Measurements from ENCODE around the gene MAFF. TPM values are rescaled to one million over a fixed set of nuclear protein-coding genes. Genes with fewer than 3 reads are reported as not detected.
"Not testable (repeated sequence)": the region's sequence is repeated elsewhere in the genome, so short reads cannot be mapped to it uniquely, and the experiment has no call there.

MAFF gene
- total and polyA plus RNA-seq, 9 of the 15 experiments (the other 6 are each of a cell fraction or from before 2014, with no cell fraction given), result 0.51 to 8.0 (median 5.4) TPM

DNA sequence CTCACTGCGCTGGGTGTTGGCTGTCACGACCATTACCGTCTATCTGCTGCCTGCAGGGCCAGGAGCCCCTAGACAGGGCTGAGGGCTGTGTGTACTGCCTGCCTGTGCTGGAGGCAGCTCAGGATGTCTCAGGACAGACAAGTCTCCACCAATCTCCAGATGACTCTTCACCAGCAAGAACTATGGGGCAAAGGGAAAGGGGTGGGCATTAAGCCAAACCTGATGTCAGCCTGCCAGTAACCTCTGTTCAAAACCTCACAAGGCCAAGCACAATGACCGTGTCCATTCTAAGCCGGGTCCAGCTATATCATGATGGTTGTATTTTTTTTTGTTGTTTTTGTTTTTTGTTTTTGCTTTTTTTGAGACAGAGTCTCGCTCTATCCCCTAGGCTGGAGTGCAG lies 31.6 kb downstream of the MAFF start:
- Histone ChIP-seq H3K79me2 (ENCODE audit: control insufficient read depth, insufficient read depth, low read length) (no peaks in the 10 kb centered on the region), H3K9ac (ENCODE audit: insufficient read depth in 1 of 2, low read depth in 2 of 2, low read length in 2 of 2) (peak overlapping the region in 1 of 2 experiments; percentile 13; a peak in 1 of 4 replicates), H3K4me3 (no peak overlapping the region), H3K27me3 (ENCODE audit: control insufficient read depth in 2 of 2, insufficient read depth in 2 of 2, low read length in 2 of 2) (no peaks in the 10 kb centered on the region), H3K9me1 (ENCODE audit: control insufficient read depth, insufficient read depth, low read length) (no peaks in the 10 kb centered on the region), H3K4me1 (replicated peaks in 1 of 2; ENCODE audit: control insufficient read depth in 2 of 2, insufficient read depth in 2 of 2, low read length in 2 of 2) (no peaks in the 10 kb centered on the region; a peak in 2 of 5 replicates), H4K20me1 (replicated peaks; ENCODE audit: control insufficient read depth, insufficient read depth, low read length) (no peaks in the 10 kb centered on the region), H3K4me2 (ENCODE audit: insufficient read depth, low read length) (no peak overlapping the region), H3K27ac (ENCODE audit: extremely low read depth, low read depth, low read length) (no peak overlapping the region), H3K36me3 (ENCODE audit: control insufficient read depth, insufficient read depth, low read length) (peaks cover 40% of the 10 kb centered on the region; the same call in 2 of the 3 replicates), H3K9me3 (replicated peaks; ENCODE audit: control insufficient read depth, insufficient read depth, low read depth, low read length) (no peaks in the 10 kb centered on the region), H2AFZ (ENCODE audit: low read depth, low read length) (no peak overlapping the region)
- ChIA-PET POLR2A (no interaction called here), CTCF (ENCODE audit: low intra/inter-chr PET ratio) (no interaction called here)
- ATAC-seq, result no peak
- 94% methylated on average over 3 of the region's 6 CpGs for WGBS (ENCODE audit: insufficient coverage, low coverage, missing lambda C conversion rate)
- no peak for TF ChIP-seq FOXJ2 (tag; IDR thresholded peaks at IDR 0.05)
- TF ChIP-seq RBFOX2 (IDR thresholded peaks at IDR 0.05; ENCODE audit: low read depth, low read length), result no peak
- no peak for TF ChIP-seq EWSR1 (IDR thresholded peaks at IDR 0.05; ENCODE audit: borderline replicate concordance, low read depth, partially characterized antibody)
- no peak for TF ChIP-seq TAF15 (IDR thresholded peaks at IDR 0.05; ENCODE audit: low read depth, low read length)
- no peak for TF ChIP-seq TARDBP (IDR thresholded peaks at IDR 0.05)
- TF ChIP-seq ZC3H8 (IDR thresholded peaks at IDR 0.05), result no peak
- no peak for TF ChIP-seq HDGF (IDR thresholded peaks at IDR 0.05)
- no peak for TF ChIP-seq ZNF143 (CRISPR knock-in tag; IDR thresholded peaks at IDR 0.05)
- TF ChIP-seq, protein P1, sequence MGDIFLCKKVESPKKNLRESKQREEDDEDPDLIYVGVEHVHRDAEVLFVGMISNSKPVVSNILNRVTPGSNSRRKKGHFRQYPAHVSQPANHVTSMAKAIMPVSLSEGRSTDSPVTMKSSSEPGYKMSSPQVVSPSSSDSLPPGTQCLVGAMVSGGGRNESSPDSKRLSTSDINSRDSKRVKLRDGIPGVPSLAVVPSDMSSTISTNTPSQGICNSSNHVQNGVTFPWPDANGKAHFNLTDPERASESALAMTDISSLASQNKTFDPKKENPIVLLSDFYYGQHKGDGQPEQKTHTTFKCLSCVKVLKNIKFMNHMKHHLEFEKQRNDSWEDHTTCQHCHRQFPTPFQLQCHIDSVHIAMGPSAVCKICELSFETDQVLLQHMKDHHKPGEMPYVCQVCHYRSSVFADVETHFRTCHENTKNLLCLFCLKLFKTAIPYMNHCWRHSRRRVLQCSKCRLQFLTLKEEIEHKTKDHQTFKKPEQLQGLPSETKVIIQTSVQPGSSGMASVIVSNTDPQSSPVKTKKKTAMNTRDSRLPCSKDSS (IDR thresholded peaks at IDR 0.05; ENCODE audit: low read depth, partially characterized antibody), result no peak
- no peak for TF ChIP-seq ZNF134 (CRISPR knock-in tag; conservative IDR thresholded peaks at IDR 0.05)
- no peak for TF ChIP-seq ZEB2 (IDR thresholded peaks at IDR 0.05)
- no peak for TF ChIP-seq SREBF1 (IDR thresholded peaks at IDR 0.05; ENCODE audit: borderline replicate concordance, low read depth, low read length)
- TF ChIP-seq HMG20A (CRISPR knock-in tag; conservative IDR thresholded peaks at IDR 0.05), result no peak
- BruUV-seq (replicated peaks), result no TSS peak
- in situ Hi-C loops (cut with MboI), result no loop called here
- DNase-seq (ENCODE audit: extremely low read depth in 1 of 4, low spot score in 3 of 4), result no peak
- intact Hi-C loops (cut with micrococcal nuclease), result no loop called here
- no peak for FAIRE-seq

DNA sequence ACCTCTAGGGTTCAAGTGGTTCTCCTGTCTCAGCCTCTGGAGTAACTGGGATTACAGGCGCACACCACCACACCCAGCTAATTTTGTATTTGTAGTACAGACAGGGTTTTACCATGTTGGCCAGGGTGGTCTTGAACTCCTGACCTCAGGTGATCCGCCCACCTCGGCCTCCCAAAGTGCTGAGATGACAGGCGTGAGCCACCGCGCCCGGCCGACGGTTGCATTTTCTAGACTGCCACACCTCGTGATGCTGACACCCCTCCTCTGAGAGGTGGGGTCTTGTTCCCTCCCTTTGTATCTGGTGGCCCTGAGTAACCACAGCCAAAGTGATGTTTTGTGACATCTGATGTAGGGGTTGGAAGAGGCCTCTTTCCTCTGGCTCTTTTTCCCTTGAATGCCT lies 32.1 kb downstream of the MAFF start:
- H4K20me1 ChIP-seq (replicated peaks; ENCODE audit: control insufficient read depth, insufficient read depth, low read length); H3K9me3 ChIP-seq (replicated peaks; ENCODE audit: control insufficient read depth, insufficient read depth, low read depth, low read length); ATAC-seq; intact Hi-C loops (cut with micrococcal nuclease); H3K79me2 ChIP-seq (ENCODE audit: control insufficient read depth, insufficient read depth, low read length); H3K27me3 ChIP-seq (ENCODE audit: control insufficient read depth in 2 of 2, insufficient read depth in 2 of 2, low read length in 2 of 2); FAIRE-seq; H3K27ac ChIP-seq (ENCODE audit: extremely low read depth, low read depth, low read length); H3K4me2 ChIP-seq (ENCODE audit: insufficient read depth, low read length); CTCF ChIA-PET (ENCODE audit: low intra/inter-chr PET ratio); H2AFZ ChIP-seq (ENCODE audit: low read depth, low read length); H3K4me1 ChIP-seq (replicated peaks in 1 of 2; ENCODE audit: control insufficient read depth in 2 of 2, insufficient read depth in 2 of 2, low read length in 2 of 2); H3K9me1 ChIP-seq (ENCODE audit: control insufficient read depth, insufficient read depth, low read length); in situ Hi-C loops (cut with MboI); BruUV-seq (replicated peaks); H3K4me3 ChIP-seq; DNase-seq (ENCODE audit: extremely low read depth in 1 of 4, low spot score in 3 of 4): not testable (repeated sequence)
- peaks cover 40% of the 10 kb centered on the region; the same call in 2 of the 3 replicates for H3K36me3 ChIP-seq (ENCODE audit: control insufficient read depth, insufficient read depth, low read length)
- peak overlapping the region in 1 of 2 experiments; percentile 45; a peak in 1 of 4 replicates for H3K9ac ChIP-seq (ENCODE audit: insufficient read depth in 1 of 2, low read depth in 2 of 2, low read length in 2 of 2)
- WGBS (ENCODE audit: insufficient coverage, low coverage, missing lambda C conversion rate), result 92% methylated on average over 2 of the region's 10 CpGs
- POLR2A ChIA-PET, result interaction anchor here (1.0 kb wide), 1 partner anchor 19 kb away, joined by 4 read pairs; no protein-coding TSS in a partner anchor
